GM06990 (cell line): ENCODE measurements around the gene BACH2.
A peak's percentile ranks its signal among the peaks of the same experiment; 100 is the strongest.

ENCODE experiments used
- DNase-seq: peaks from one replicate; pipeline ENCODE4 v3.0.0-alpha.2; 2011; ENCODE audit not compliant: insufficient read length; ENCODE audit errors: extremely low read depth
- H3K27me3 ChIP-seq: replicated peaks from 2 replicates; pipeline ENCODE4 v1.6.0; 2011; ENCODE audit warnings: low read length; ENCODE audit not compliant: control insufficient read depth, insufficient read depth
- H3K36me3 ChIP-seq: 2 replicates; pipeline ENCODE4 v1.5.1; 2011; ENCODE audit warnings: low read length; ENCODE audit not compliant: control insufficient read depth, insufficient read depth
- H3K4me3 ChIP-seq: replicated peaks from 2 replicates; pipeline ENCODE4 v1.5.1; 2011; ENCODE audit warnings: low read depth, mild to moderate bottlenecking, control low read depth, low read length
- TF ChIP-seq, protein P1 (sequence below): IDR thresholded peaks from 2 replicates; pipeline ENCODE4 v1.5.1; 2011; ENCODE audit warnings: low read length, control low read depth, mild to moderate bottlenecking, inconsistent platforms; ENCODE audit not compliant: insufficient read depth, poor library complexity, severe bottlenecking

BACH2 gene

DNA sequence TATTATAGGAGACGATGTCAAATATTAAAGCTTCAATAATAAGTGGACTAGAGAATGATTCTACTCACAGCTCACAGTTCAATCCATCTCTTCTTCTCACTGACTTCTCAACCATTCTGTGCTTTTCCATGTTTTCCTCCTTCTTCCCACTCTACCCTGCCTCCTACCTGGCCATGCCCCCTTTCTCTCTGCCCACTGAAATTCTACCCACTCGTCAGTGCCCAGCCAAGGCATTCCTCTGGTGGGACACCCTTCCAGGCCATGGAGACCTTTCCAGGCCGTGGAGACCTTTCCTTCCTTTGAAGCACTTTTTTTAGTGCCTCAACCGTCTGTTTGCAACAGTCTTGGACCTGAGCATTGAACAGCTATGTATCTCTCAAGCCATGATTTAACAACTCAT is 18.5 kb downstream of the BACH2 start:
- DNase-seq: no peak
- TF ChIP-seq, protein P1, sequence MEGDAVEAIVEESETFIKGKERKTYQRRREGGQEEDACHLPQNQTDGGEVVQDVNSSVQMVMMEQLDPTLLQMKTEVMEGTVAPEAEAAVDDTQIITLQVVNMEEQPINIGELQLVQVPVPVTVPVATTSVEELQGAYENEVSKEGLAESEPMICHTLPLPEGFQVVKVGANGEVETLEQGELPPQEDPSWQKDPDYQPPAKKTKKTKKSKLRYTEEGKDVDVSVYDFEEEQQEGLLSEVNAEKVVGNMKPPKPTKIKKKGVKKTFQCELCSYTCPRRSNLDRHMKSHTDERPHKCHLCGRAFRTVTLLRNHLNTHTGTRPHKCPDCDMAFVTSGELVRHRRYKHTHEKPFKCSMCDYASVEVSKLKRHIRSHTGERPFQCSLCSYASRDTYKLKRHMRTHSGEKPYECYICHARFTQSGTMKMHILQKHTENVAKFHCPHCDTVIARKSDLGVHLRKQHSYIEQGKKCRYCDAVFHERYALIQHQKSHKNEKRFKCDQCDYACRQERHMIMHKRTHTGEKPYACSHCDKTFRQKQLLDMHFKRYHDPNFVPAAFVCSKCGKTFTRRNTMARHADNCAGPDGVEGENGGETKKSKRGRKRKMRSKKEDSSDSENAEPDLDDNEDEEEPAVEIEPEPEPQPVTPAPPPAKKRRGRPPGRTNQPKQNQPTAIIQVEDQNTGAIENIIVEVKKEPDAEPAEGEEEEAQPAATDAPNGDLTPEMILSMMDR: no peak
- H3K36me3 ChIP-seq: no peaks in the 10 kb centered on the region

GRCh38 chr6:90277302-90278011 is 19.2 kb downstream of the BACH2 start:
- TF ChIP-seq, protein P1: no peak
- Histone ChIP-seq H3K4me3 (no peak overlapping the region), H3K36me3 (no peaks in the 10 kb centered on the region), H3K27me3 (peaks cover 8% of the 10 kb centered on the region)
- no peak for DNase-seq

More for the DNA sequence above, 18.5 kb downstream of the BACH2 start:
- Histone ChIP-seq H3K4me3 (no peak overlapping the region), H3K27me3 (peaks cover 8% of the 10 kb centered on the region)

DNA sequence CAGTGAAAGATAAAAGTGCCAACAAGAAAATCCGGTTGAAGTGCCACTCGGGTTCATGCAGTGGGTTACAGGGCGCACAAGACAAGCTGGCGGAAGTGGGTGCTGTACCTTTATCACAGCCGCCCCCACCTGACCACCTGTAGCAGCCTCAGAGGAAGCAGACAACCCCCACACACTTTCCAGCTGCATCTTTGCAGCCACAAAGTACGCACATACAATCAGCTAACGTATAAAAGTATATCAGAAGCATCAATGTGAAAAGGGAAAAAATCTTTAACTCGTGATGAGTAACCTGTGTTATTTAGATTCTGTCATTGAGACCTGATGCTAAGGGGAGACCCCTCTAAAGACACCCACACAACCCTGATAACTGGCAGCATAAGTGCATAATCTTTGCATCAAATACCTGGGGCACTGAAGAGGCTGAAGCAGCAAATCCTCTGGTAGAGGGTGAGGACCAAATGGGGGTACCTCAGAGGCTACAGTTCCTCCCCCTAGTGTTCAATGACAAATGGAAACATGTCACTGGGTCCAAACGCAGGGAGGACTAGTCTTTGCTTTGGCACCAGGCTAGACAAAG is 22.1 kb downstream of the BACH2 start:
- TF ChIP-seq, protein P1: peak; percentile 34
- Histone ChIP-seq H3K36me3 (no peaks in the 10 kb centered on the region), H3K27me3 (peaks cover 5% of the 10 kb centered on the region), H3K4me3 (no peak overlapping the region)
- DNase-seq: no peak

DNA sequence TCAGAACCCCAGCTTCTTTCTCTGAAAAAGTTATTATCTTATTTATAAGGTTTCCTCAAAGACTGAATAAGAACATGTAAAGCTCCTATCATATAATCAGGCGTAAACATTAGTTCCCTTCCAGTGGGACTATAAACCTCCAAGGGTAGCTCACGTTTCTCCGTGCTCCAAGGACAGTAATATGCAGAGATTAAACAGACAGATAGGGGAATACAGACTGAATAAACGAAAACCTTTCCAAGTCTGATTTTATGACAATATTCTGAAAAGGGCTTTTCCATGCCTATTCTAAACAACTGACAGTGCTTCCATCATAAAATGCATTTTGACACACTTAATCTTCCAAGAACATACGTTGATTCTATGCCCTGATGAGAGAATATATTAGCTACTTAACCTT is 22.8 kb downstream of the BACH2 start:
- H3K4me3 ChIP-seq: no peak overlapping the region
- TF ChIP-seq, protein P1: no peak
- H3K36me3 ChIP-seq: no peaks in the 10 kb centered on the region
- peaks cover 5% of the 10 kb centered on the region for H3K27me3 ChIP-seq
- no peak for DNase-seq

- TF ChIP-seq, protein P1: no peak
- Histone ChIP-seq H3K4me3 (no peak overlapping the region), H3K27me3 (peaks cover 1% of the 10 kb centered on the region), H3K36me3 (no peaks in the 10 kb centered on the region)
- no peak for DNase-seq
Measured at GRCh38 chr6:90272895-90273294, 23.7 kb downstream of the BACH2 start.
